Gastroesophageal sphincter (tissue), 4 donors: ENCODE data around the gene ZKSCAN2. TPM values are rescaled to one million over a fixed set of nuclear protein-coding genes. Genes with fewer than 3 reads are reported as not detected.

Source experiments
- total RNA-seq, 4 donors: library from RNA; depleted of rRNA; stranded (reverse); fragments of >200 nt; gene quantifications; one replicate each; pipeline ENCODE4 v1.1.0, GENCODE V29; 2016

ZKSCAN2 gene
- total RNA-seq, 4 donors from 2014 or later: 3.6 to 6.8 (median 5.5) TPM

Other genes with a start within 250 kb of the ZKSCAN2 start
- gene ARHGAP17, start 242.5 kb downstream of the ZKSCAN2 start, total RNA-seq: 10 to 100 TPM; 40.8 to 51.2 (median 46.2) TPM
- 10 to 100 TPM; 15.1 to 49.3 (median 24.9) TPM for gene LCMT1, start 146.1 kb downstream of the ZKSCAN2 start, total RNA-seq
- not detected for gene AQP8, start 40.9 kb downstream of the ZKSCAN2 start, total RNA-seq